Ovary (tissue), 3 donors: ENCODE measurements around the gene OAS1.

ENCODE experiments used
- CTCF ChIP-seq, 3 donors: fragments of 450-650 bp in 2 of 3; fragments of 200-600 bp in 1 of 3; IDR thresholded peaks; one replicate each; pipeline versions ENCODE4 v1.5.1 to v1.8.0; 2016 to 2022; ENCODE audit warnings: antibody characterized with exemption in 3 of 3, mild to moderate bottlenecking in 1 of 3
- EP300 ChIP-seq: sonication (generic); formaldehyde crosslinking; IDR thresholded peaks from one replicate; pipeline ENCODE4 v1.6.1; 2017; ENCODE audit warnings: antibody characterized with exemption
- POLR2A ChIP-seq: fragments of 450-650 bp; IDR thresholded peaks from one replicate; pipeline ENCODE4 v1.6.1; 2017; ENCODE audit warnings: antibody characterized with exemption, mild to moderate bottlenecking, moderate library complexity
- donor health status: DM: no; HTN: no; CAD: no.

- TF ChIP-seq CTCF (IDR thresholded peaks at IDR 0.05) (no peak), POLR2A (no peak), EP300 (no peak)
Measured at GRCh38 chr12:112905451-112906089, 1.2 kb upstream of the OAS1 start.
